ENCODE results near the gene NSF.
"Not testable (repeated sequence)": the region's sequence is repeated elsewhere in the genome, so short reads cannot be mapped to it uniquely, and the experiment has no call there.

The NSF gene

DNA sequence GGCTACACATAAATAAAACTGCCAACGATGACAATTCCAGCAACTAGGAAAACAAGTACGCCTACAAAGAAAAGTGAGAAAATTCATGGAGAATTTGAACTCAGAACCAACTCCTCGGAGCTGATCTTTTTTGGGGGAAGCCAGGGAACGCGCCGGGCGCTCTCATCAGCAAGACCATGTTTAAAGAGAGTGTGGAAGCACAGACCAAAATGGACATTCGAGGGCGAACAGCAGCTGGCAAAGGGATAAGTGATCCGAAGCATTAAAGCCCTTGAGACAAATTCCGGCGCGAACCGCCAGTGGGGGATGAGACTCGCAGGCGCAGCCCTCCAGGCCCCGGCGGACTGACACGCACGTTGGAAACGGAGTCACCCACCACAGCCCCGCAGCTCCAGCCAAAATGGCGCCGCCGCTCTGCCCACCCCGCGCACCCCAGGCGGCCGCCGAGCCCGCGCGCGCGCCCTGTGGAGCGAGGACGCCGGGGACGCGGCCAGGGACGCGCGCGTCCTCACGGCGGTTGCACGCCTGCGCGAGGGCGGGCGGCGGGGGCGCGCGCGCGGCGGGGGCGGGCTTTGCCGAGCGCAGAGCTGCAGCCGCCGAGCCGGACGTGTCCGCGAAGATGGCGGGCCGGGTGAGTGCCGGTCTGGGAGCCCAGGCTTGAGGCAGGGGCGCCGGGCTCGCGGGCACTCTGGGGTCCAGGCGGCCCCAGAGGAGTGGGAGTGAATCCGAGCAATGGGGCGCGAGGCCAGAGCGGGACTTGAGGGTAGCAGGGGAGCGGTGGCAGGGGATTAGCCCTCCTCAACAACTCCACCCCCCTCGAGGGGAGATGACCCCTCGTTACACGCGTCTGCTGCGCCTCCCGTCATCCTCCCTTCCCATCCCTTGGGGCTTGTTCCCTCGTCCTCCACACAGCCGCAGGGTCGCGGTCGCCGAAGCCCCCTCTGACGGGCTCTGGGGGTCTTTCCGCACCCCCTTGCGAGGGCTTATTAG lies at the start of gene NSF:
TSS of gene NSF (plus strand) at position 513 of the 990 bp plus-strand sequence. CDS start at position 620, 107 bp downstream.
- DNase-seq (ENCODE audit: low read depth in 3 of 3): not testable (repeated sequence)

DNA sequence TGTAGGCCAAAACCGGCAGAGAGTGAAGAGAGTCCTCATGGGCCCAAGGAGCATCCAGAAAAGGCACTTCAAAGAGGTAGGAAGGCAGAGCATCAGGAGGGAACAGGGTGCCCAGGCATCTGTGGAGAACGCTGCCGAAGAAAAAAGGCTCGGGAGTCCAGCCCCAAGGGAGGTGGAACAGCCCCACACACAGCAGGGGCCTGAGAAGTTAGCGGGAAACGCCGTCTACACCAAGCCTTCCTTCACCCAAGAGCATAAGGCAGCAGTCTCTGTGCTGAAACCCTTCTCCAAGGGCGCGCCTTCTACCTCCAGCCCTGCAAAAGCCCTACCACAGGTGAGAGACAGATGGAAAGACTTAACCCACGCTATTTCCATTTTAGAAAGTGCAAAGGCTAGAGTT lies 41.9 kb upstream of the NSF start:
- not testable (repeated sequence) for DNase-seq (ENCODE audit: low read depth in 3 of 3)

- DNase-seq (ENCODE audit: low read depth in 3 of 3): not testable (repeated sequence)
Observed at GRCh38 chr17:46559155-46559554, 31.3 kb upstream of the NSF start.

DNA sequence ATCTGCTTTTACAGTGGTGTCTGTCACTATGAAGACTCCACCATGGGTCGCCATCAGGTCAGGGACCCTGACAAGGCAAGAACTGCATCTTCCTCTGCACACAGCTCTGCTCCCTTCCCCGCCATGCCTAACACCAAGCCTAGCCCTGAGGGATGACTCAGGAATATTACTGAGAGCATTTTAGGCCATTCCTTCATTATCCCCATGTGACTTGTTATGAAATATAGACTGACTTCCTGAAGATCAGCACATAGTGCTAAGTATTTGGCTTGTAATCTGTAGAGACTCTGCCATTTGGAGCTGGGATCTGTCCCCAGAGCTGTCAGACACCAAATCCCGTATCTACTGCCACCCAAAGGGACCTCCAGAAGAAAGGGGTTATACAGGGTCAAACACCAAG lies 30.4 kb upstream of the NSF start:
- not testable (repeated sequence) for DNase-seq (ENCODE audit: low read depth in 3 of 3)

GRCh38 chr17:46566284-46566683 lies 24.2 kb upstream of the NSF start:
- DNase-seq (ENCODE audit: low read depth in 3 of 3): not testable (repeated sequence)

- DNase-seq (ENCODE audit: low read depth in 3 of 3): not testable (repeated sequence)
Observed at GRCh38 chr17:46566980-46567379, 23.5 kb upstream of the NSF start.

GRCh38 chr17:46571796-46572195 lies 18.7 kb upstream of the NSF start:
- not testable (repeated sequence) for DNase-seq (ENCODE audit: low read depth in 3 of 3)

DNA sequence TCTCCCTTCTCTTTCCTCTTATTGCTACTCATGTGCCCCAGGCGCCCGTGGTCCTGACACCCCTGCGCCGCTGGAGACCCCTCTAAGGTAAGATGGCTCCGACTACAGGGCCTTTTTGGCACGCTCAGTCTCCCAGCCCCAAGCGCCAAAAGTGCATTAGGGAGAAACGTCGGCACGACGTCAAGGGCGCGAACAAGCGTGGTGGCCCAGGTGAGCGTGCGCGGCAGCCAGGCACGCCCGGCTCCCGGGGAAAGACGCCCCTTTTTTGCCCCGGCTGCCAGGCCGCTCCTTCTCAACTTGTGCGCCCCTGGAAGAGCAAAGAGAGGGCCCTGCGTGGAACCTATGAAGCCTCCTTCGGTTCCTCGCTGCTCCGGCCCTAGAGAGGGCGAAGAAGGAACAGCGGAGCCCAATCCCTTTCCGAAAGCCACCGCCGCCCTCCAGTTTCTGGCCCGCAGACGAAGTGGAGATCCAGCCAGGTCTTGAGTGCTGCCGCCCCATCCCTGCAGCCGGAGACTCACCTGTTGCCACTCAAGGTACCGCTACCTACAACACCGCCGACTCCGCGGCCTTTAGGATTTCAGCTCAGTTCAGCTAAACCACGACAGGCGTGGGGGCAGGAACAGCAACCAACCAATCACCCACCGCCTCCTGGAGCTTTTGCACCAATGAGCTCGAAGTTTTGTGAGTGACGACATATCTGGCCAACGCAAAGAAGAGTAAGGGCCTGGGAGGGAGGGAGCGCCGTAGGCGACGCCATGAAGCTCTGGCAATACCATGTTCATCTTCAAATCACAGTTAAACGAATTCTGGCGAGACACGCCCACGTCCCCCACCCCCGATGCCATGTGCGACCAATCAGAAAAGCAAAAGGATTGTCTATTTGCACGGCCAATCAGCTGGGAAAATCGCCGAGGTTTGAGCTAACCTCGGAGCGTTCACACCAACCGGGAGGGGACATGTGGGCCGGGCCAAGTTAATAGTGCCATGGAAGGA lies 11.1 kb upstream of the NSF start, which contains the start of gene ARL17A:
TSS of gene ARL17A (minus strand) at position 609 of the 993 bp plus-strand sequence. CDS start 3,369 bp downstream, outside the sequence.
- peak; percentile 34 to 70 (median 59) for DNase-seq (ENCODE audit: low read depth in 3 of 3)

- not testable (repeated sequence) for DNase-seq (ENCODE audit: low read depth in 3 of 3)
Observed at GRCh38 chr17:46580082-46580481, 10.4 kb upstream of the NSF start.

DNA sequence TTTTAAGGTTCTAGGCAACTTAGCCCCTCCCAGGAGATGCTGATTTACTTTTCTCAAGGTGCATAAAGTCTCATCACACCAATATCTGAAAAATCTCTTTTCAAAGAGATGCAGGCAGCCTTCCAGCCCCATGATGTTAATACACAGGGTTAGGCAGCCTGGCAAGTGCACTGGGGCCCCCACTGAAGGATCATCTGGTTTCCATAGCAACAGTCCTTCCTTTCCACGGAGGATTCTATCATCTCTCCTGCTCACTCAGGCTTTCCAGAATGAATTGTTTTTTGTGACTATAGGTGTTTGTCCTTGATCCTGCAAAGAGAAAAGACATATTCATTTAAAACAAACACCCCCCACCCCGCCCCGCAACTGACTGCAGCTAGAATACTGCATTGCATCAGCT lies 5.0 kb upstream of the NSF start:
- not testable (repeated sequence) for DNase-seq (ENCODE audit: low read depth in 3 of 3)

DNA sequence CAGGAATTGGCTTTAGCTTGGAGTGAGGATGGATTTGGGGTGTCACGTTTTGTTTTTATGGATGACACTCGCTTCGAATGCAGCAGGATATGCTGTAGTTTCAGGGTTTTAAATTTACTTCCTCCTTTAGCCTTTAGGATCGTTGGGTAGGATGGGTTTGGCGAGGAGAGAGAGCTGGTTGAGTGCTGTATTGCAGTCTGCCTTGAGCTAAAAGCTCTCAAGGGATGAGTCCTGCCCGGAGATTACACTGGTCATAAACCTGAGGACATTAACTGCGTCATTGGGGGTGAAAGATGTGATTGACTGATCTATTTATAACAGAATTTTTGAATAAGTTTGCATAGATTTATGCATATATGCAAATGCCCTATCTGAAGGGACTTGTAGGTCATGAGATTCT lies 863 bp downstream of the NSF start:
- DNase-seq (ENCODE audit: low read depth in 3 of 3): not testable (repeated sequence)

GRCh38 chr17:46598344-46598931 lies 8.0 kb downstream of the NSF start:
- DNase-seq (ENCODE audit: low read depth in 3 of 3): not testable (repeated sequence)

- not testable (repeated sequence) for DNase-seq (ENCODE audit: low read depth in 3 of 3)
Observed at GRCh38 chr17:46600767-46601166, 10.3 kb downstream of the NSF start.

DNA sequence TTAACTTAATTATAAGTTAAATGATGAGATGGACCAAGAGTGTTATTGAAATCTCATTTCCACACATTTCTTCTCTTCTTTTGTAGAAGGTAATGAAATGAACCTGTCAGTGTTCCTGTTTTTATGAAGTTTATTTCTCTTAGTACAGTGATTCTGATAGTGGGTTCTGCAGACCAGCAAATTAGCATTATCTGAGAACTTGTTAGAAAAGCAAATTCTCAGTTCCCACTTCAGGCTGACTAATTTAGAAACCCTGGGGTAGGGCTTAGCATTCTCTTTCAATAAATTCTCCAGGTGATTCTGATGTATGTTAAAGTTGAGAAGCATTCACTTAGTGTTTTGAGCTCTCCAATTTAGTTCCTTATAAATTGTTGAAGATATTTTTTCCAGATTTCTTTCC lies 12.7 kb downstream of the NSF start:
- DNase-seq (ENCODE audit: low read depth in 3 of 3): not testable (repeated sequence)

DNA sequence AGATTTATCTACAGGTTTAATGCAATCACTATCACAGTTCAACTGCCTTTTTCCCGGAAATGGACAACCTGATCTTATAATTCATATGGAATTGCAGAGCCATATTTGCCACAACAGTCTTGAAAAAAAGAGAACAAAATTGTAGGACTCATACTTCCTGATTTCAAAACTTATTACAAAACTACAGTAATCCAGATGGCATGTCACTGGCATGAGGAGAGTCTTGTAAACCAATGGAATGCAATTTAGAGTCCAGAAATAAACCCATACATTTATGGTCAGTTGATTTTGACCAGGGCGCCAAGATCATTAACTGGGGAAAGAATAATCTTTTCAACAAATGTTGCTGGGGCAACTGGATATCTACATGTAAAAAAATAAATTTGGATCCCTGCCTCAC lies 20.8 kb downstream of the NSF start:
- DNase-seq (ENCODE audit: low read depth in 3 of 3): not testable (repeated sequence)

- DNase-seq (ENCODE audit: low read depth in 3 of 3): not testable (repeated sequence)
Observed at GRCh38 chr17:46613876-46614275, 23.4 kb downstream of the NSF start.

GRCh38 chr17:46617121-46617520 lies 26.7 kb downstream of the NSF start:
- not testable (repeated sequence) for DNase-seq (ENCODE audit: low read depth in 3 of 3)

- DNase-seq (ENCODE audit: low read depth in 3 of 3): not testable (repeated sequence)
Observed at GRCh38 chr17:46618975-46619374, 28.5 kb downstream of the NSF start.

DNA sequence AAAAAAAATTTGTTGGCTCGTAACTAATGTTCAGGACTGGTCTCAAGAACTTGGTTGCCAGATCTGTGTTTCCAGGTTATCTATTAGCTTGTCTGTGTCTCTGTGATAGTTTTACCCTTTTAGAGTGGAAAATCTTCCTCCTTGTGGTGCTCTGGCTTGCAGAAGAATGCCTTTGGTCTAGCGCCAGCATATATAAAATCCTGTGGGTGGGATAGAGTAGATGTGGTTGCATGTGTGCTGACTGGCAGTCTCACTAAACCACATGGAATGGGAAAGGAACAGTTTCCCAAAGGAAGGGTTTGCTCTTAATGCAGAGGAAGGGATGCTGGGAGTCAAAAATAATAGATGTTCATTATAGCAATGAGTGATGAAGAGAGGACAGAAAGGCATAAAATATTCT lies 33.3 kb downstream of the NSF start:
- DNase-seq (ENCODE audit: low read depth in 3 of 3): not testable (repeated sequence)

DNA sequence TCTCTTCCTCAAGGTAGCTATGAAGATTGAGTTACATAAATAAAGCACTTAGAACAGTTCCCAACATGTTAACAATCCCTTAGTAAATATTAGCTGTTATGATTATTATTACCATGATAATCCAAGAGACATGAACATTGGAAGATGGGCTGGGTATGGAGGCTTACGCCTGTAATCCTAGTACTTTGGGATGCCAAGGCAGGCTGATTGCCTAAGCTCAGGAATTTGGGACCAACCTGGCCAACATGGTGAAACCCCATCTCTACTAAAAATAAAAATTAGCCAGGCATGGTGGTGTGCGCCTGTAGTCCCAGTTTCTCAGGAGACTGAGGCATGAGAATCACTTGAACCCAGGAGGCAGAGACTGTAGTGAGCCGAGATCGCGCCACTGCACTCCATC lies 34.3 kb downstream of the NSF start:
- not testable (repeated sequence) for DNase-seq (ENCODE audit: low read depth in 3 of 3)

DNA sequence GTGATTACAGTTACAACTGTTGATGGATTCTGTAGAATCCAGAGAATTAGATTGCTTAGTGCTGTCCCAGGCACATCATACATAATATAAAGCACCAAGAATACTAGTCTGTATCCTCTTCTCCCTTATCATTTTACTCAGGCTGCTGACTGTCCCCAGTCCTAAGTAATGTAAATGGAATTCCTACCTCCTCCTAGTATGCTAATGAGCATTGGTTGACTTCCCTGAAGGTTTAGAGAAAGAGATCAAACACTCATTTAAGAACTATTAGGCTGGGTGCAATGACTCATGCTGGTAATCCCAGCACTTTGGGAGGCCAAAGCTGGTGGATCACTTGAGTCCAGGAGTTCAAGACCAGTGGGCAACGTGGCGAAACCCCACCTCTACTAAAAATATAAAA lies 37.0 kb downstream of the NSF start:
- DNase-seq (ENCODE audit: low read depth in 3 of 3): not testable (repeated sequence)
